GM12878 (cell line): ENCODE results near the gene PLA2G4E. TPM values are rescaled to one million over a fixed set of nuclear protein-coding genes. Genes with fewer than 3 reads are reported as not detected.

Source experiments
- ATAC-seq: fragments of 200-7000 bp; cut with Tn5 transposase; 3 replicates; pipeline ENCODE4 v1.9.1; 2020; ENCODE audit warnings: mild to moderate bottlenecking, moderate library complexity
- BruUV-seq: library from RNA; stranded (reverse); fragments of 400-500 nt; replicated peaks from 2 replicates; lab custom pipeline; 2021; lab: Mats Ljungman, UMichigan
- CTCF ChIA-PET: fragments of 300-600 bp; sonication (Branson Sonifier 250); formaldehyde crosslinking; extraction: SDS; loops from one replicate; lab custom pipeline; 2021; ENCODE audit warnings: inconsistent platforms; lab: Yijun Ruan, JAX
- POLR2A ChIA-PET: fragments of 350-600 bp; formaldehyde crosslinking; extraction: SDS; loops from one replicate; lab custom pipeline; 2021; ENCODE audit warnings: inconsistent platforms; lab: Charles Lee
- RAD21 ChIA-PET: fragments of 300-600 bp; sonication (Branson Sonifier 250); formaldehyde crosslinking; loops from one replicate; lab custom pipeline; 2023; ENCODE audit warnings: antibody characterized with exemption; ENCODE audit not compliant: unreplicated experiment; lab: Charles Lee
- SMC1A ChIA-PET: fragments of 300-600 bp; sonication (Branson Sonifier 250); formaldehyde crosslinking; loops from one replicate; lab custom pipeline; 2023; ENCODE audit not compliant: unreplicated experiment, uncharacterized antibody; lab: Charles Lee
- DNase-seq: peaks from one replicate; pipeline ENCODE4 v3.0.0-alpha.2; 2011; ENCODE audit warnings: low read depth, low spot score
- FAIRE-seq: peaks from 3 replicates; lab custom pipeline; 2011; peaks lifted over from hg19 to GRCh38; lab: Jason Lieb, UNC
- H2AFZ ChIP-seq: 2 replicates; pipeline ENCODE4 v1.6.0; 2011; ENCODE audit warnings: low read depth, low read length, control low read depth; ENCODE audit not compliant: control insufficient read depth
- H3K27ac ChIP-seq: 2 replicates; pipeline ENCODE4 v1.5.1; 2011; ENCODE audit warnings: control low read depth; ENCODE audit not compliant: control insufficient read depth, insufficient read depth
- H3K27me3 ChIP-seq, 2 experiments: replicated peaks in 1 of 2; 2 replicates each; pipeline versions ENCODE4 v1.6.0 to v1.6.1; 2011; ENCODE audit warnings: low read length in 1 of 2; ENCODE audit not compliant: control insufficient read depth in 2 of 2, insufficient read depth in 2 of 2
- H3K36me3 ChIP-seq, 2 experiments: 2 replicates each; pipeline ENCODE4 v1.5.1; 2011; ENCODE audit warnings: low read length in 1 of 2; ENCODE audit not compliant: control insufficient read depth in 2 of 2, insufficient read depth in 2 of 2
- H3K4me1 ChIP-seq: 2 replicates; pipeline ENCODE4 v1.6.1; 2011; ENCODE audit warnings: mild to moderate bottlenecking, low read length, moderate library complexity, mixed read lengths; ENCODE audit not compliant: control insufficient read depth, insufficient read depth
- H3K4me2 ChIP-seq: 2 replicates; pipeline ENCODE4 v1.6.0; 2011; ENCODE audit warnings: control low read depth; ENCODE audit not compliant: control insufficient read depth, insufficient read depth
- H3K4me3 ChIP-seq: fragments of 200-600 bp; sonication (generic); 2 replicates; pipeline ENCODE4 v1.5.1; 2016
- H3K79me2 ChIP-seq: 2 replicates; pipeline ENCODE4 v1.6.0; 2011; ENCODE audit warnings: low read length; ENCODE audit not compliant: control insufficient read depth, insufficient read depth
- H3K9ac ChIP-seq: 2 replicates; pipeline ENCODE4 v1.8.0; 2011; ENCODE audit warnings: low read length, control low read depth, mixed read lengths; ENCODE audit not compliant: control insufficient read depth, insufficient read depth
- H3K9me3 ChIP-seq: replicated peaks from 3 replicates; pipeline ENCODE4 v1.5.1; 2011; ENCODE audit warnings: mild to moderate bottlenecking, low read length; ENCODE audit not compliant: control insufficient read depth, insufficient read depth
- H4K20me1 ChIP-seq: 2 replicates; pipeline ENCODE4 v1.6.0; 2011; ENCODE audit not compliant: control insufficient read depth, insufficient read depth
- CBFB ChIP-seq: IDR thresholded peaks from 2 replicates; pipeline ENCODE4 v1.6.1; 2016; ENCODE audit warnings: antibody characterized with exemption, low read depth
- ETV6 ChIP-seq, 2 experiments: fragments of 450-650 bp in 1 of 2; IDR thresholded peaks in 1 of 2; conservative IDR thresholded peaks in 1 of 2; 2 replicates each; pipeline ENCODE4 v1.6.1; 2014; ENCODE audit warnings: antibody characterized with exemption in 1 of 2, borderline replicate concordance in 1 of 2, low read depth in 1 of 2, mild to moderate bottlenecking in 1 of 2, moderate library complexity in 1 of 2
- NFIC ChIP-seq: IDR thresholded peaks from 2 replicates; pipeline ENCODE4 v1.6.1; 2012; ENCODE audit warnings: low read depth, mild to moderate bottlenecking, inconsistent platforms, low read length, moderate library complexity
- NR2F1 ChIP-seq: fragments of 450-650 bp; conservative IDR thresholded peaks from 2 replicates; pipeline ENCODE4 v1.6.1; 2017; ENCODE audit warnings: mild to moderate bottlenecking
- PKNOX1 ChIP-seq: fragments of 450-650 bp; IDR thresholded peaks from 2 replicates; pipeline ENCODE4 v1.6.1; 2016; ENCODE audit warnings: mild to moderate bottlenecking
- RB1 ChIP-seq: fragments of 450-650 bp; formaldehyde crosslinking; IDR thresholded peaks from 2 replicates; pipeline ENCODE4 v1.6.1; 2017; ENCODE audit warnings: mild to moderate bottlenecking, borderline replicate concordance
- SIN3A ChIP-seq: IDR thresholded peaks from 2 replicates; pipeline ENCODE4 v1.6.1; 2012; ENCODE audit warnings: low read depth, low read length, improper control_type of control experiment
- SMAD1 ChIP-seq: fragments of 450-650 bp; IDR thresholded peaks from 2 replicates; pipeline ENCODE4 v1.6.1; 2018; ENCODE audit warnings: mild to moderate bottlenecking, low read depth; ENCODE audit not compliant: partially characterized antibody
- SP1 ChIP-seq: IDR thresholded peaks from one replicate; pipeline ENCODE4 v1.6.1; 2011; ENCODE audit warnings: low read depth, low read length
- STAT3 ChIP-seq: IDR thresholded peaks from 2 replicates; pipeline ENCODE4 v1.6.1; 2011; ENCODE audit warnings: low read depth, low read length, improper control_type of control experiment
- TARDBP ChIP-seq: IDR thresholded peaks from 2 replicates; pipeline ENCODE4 v1.6.1; 2016; ENCODE audit warnings: borderline replicate concordance
- ZNF207 ChIP-seq: fragments of 450-650 bp; IDR thresholded peaks from 2 replicates; pipeline ENCODE4 v1.6.1; 2014; ENCODE audit warnings: antibody characterized with exemption, mild to moderate bottlenecking, borderline replicate concordance
- ZZZ3 ChIP-seq: IDR thresholded peaks from 2 replicates; pipeline ENCODE4 v1.6.1; 2011; ENCODE audit warnings: low read depth; ENCODE audit not compliant: control insufficient read depth, insufficient read length
- WGBS: methylation state at CpG from one replicate; pipeline ENCODE4 v1.1.6; 2016; ENCODE audit warnings: low lambda C conversion rate; ENCODE audit not compliant: insufficient replicate concordance, insufficient coverage; ENCODE audit errors: missing lambda C conversion rate; 5-methylcytosine and 5-hydroxymethylcytosine counted together
- in situ Hi-C: fragments of 300-500 bp; cut with MboI; formaldehyde crosslinking; loops from 9 replicates; pipeline ENCODE4 v1.14.3; 2018; ENCODE audit warnings: mixed read lengths
- intact Hi-C: fragments of 100-400 bp; cut with micrococcal nuclease; formaldehyde crosslinking; loops from one replicate; pipeline ENCODE4 v1.14.2; 2022; ENCODE audit not compliant: unreplicated experiment
- polyA plus RNA-seq, 11 experiments: library from polyadenylated mRNA; depleted of rRNA in 4 of 11; unstranded in 6 of 11; stranded (reverse) in 5 of 11; fragments of >200 nt; fragmentation: Nextera tagmentation in 4 of 11; fragmentation: Illumina TruSeq in 1 of 11; extraction: Ambion mirVana in 4 of 11; extraction: Trizol in 1 of 11; gene quantifications; 1 replicate in 1 of 11; 2 replicates in 10 of 11; pipeline versions ENCODE4 v1.2.1 to v1.2.3, GENCODE V29; 2011 to 2016; ENCODE audit warnings: inconsistent platforms in 2 of 11, missing spikeins in 2 of 11, low read depth in 1 of 11
- total RNA-seq, 4 experiments: library from RNA; depleted of rRNA in 3 of 4; stranded (reverse); fragments of >200 nt in 3 of 4; fragmentation: Illumina TruSeq in 1 of 4; extraction: Trizol in 1 of 4; gene quantifications; 2 replicates each; pipeline versions ENCODE4 v1.2.1 to v1.2.3, GENCODE V29; 2013 to 2021
- TF ChIP-seq, protein P1 (sequence below): fragments of 450-650 bp; IDR thresholded peaks from 2 replicates; pipeline ENCODE4 v1.6.1; 2018; ENCODE audit warnings: borderline replicate concordance, mild to moderate bottlenecking; ENCODE audit not compliant: partially characterized antibody
- TF ChIP-seq, protein P2 (sequence below): fragments of 450-650 bp; IDR thresholded peaks from 2 replicates; pipeline ENCODE4 v1.6.1; 2017; ENCODE audit warnings: mild to moderate bottlenecking, low read depth, inconsistent platforms; ENCODE audit not compliant: poor library complexity, severe bottlenecking

PLA2G4E gene
- total and polyA plus RNA-seq, 10 of the 15 experiments (the other 5 are each of a cell fraction or from before 2014, with no cell fraction given): 0.05 to 0.32 (median 0.06) TPM; not detected in 5

GRCh38 chr15:41958002-41958420 is 62.8 kb downstream of the PLA2G4E start (continued):
- TF ChIP-seq, protein P1, sequence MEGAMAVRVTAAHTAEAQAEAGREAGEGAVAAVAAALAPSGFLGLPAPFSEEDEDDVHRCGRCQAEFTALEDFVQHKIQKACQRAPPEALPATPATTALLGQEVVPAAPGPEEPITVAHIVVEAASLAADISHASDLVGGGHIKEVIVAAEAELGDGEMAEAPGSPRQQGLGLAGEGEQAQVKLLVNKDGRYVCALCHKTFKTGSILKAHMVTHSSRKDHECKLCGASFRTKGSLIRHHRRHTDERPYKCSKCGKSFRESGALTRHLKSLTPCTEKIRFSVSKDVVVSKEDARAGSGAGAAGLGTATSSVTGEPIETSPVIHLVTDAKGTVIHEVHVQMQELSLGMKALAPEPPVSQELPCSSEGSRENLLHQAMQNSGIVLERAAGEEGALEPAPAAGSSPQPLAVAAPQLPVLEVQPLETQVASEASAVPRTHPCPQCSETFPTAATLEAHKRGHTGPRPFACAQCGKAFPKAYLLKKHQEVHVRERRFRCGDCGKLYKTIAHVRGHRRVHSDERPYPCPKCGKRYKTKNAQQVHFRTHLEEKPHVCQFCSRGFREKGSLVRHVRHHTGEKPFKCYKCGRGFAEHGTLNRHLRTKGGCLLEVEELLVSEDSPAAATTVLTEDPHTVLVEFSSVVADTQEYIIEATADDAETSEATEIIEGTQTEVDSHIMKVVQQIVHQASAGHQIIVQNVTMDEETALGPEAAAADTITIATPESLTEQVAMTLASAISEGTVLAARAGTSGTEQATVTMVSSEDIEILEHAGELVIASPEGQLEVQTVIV: no peak
- no peak for TF ChIP-seq SMAD1
- no peak for TF ChIP-seq SIN3A
- TF ChIP-seq CBFB: no peak

DNA sequence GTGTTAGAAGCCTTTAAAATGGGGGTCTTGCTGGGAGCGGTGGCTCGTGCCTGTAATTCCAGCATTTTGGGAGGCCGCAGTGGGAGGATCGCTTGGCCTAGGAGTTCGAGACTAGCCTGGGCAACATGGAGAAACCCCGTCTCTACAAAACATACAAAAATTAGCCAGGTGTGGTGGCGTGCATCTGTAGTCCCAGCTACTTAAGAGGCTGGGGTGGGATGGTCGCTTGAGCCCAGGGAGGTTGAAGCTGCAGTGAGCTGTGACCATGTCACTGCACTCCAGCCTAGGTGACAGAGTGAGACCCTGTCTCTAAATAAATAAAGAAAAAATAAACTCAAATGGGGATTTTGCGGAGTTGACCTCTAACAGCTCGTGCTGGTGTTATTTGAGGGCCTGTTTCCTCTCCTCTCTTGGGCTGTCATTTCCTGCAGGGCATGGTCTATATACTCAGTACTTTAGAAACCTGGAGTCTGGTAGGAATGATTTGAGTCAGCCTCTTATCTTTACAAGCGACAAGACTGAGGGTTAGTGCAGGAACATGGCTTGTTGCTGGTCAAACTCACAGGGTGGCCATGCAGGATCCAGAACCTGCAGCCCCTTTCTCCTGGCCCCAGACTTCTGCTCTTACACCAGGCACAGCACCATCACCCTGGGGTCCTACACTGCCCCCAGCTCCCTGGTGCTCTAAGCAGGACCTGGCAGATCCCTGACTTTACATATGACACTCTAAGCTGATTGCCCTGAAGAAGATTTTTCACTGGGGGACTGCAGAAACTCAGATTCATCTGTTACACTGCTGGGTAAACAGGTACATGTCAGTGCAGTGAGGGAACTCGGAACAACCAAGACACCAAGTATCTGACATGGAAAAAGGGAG is 63.6 kb downstream of the PLA2G4E start:
- Histone ChIP-seq H3K36me3 (peaks cover 15 to 16% of the 10 kb centered on the region in 2 experiments; a peak in 3 of 4 replicates), H2AFZ (no peak overlapping the region), H3K27ac (peak overlapping the region; percentile 75), H3K4me2 (peak overlapping the region; percentile 64), H3K4me1 (peaks cover 24% of the 10 kb centered on the region), H3K4me3 (peak overlapping the region; percentile 20; the same call in 1 of the 2 replicates), H3K27me3 (no peaks in the 10 kb centered on the region), H3K9ac (peak overlapping the region; percentile 24; the same call in 1 of the 2 replicates), H3K79me2 (peaks cover 71% of the 10 kb centered on the region), H4K20me1 (no peaks in the 10 kb centered on the region), H3K9me3 (no peaks in the 10 kb centered on the region)
- intact Hi-C loops (loop anchor here (2.0 kb wide), 1 partner anchor 22 kb away; no protein-coding TSS in a partner anchor), in situ Hi-C loops (no loop called here)
- DNase-seq (peak; percentile 64), FAIRE-seq (peak; percentile 54), ATAC-seq (peak; percentile 93)
- 26% methylated on average over 12 of the region's 12 CpGs for WGBS
- SMC1A ChIA-PET: interaction anchor here (0.7 to 6.4 kb wide), 10 partner anchors 11 to 184 kb away, joined by 3 to 59 read pairs (median 3); partner anchors contain the start of gene EHD4
- RAD21 ChIA-PET: interaction anchor here (0.7 to 1.6 kb wide), 7 partner anchors 11 to 28 kb away, joined by 3 to 10 read pairs (median 4); partner anchors contain the start of gene EHD4
- CTCF ChIA-PET: interaction anchor here (1.8 to 3.4 kb wide), 4 partner anchors 10 to 53 kb away, joined by 6 to 13 read pairs (median 10); partner anchors contain the start of gene EHD4
- POLR2A ChIA-PET: interaction anchor here (0.6 to 6.4 kb wide), 2 partner anchors 12 to 29 kb away, joined by 3 to 67 read pairs; partner anchors contain the start of gene EHD4
- BruUV-seq: no TSS peak
- TF ChIP-seq TARDBP: no peak
- TF ChIP-seq ETV6 (conservative IDR thresholded peaks at IDR 0.05 in 1 of 2, IDR thresholded peaks at IDR 0.05 in 1 of 2; ENCODE audit: borderline replicate concordance in 1 of 2, low read depth in 1 of 2): peak in 1 of 2 experiments; percentile 83; a peak in 2 of 4 replicates
- peak; percentile 25; the same call in 1 of the 2 replicates for TF ChIP-seq PKNOX1
- no peak for TF ChIP-seq RB1
- TF ChIP-seq ZZZ3: no peak
- TF ChIP-seq STAT3: no peak
- peak; percentile 57; the same call in 1 of the 2 replicates for TF ChIP-seq NFIC
- no peak for TF ChIP-seq ZNF207
- TF ChIP-seq NR2F1: no peak; the same call in 1 of the 2 replicates
- TF ChIP-seq, protein P2, sequence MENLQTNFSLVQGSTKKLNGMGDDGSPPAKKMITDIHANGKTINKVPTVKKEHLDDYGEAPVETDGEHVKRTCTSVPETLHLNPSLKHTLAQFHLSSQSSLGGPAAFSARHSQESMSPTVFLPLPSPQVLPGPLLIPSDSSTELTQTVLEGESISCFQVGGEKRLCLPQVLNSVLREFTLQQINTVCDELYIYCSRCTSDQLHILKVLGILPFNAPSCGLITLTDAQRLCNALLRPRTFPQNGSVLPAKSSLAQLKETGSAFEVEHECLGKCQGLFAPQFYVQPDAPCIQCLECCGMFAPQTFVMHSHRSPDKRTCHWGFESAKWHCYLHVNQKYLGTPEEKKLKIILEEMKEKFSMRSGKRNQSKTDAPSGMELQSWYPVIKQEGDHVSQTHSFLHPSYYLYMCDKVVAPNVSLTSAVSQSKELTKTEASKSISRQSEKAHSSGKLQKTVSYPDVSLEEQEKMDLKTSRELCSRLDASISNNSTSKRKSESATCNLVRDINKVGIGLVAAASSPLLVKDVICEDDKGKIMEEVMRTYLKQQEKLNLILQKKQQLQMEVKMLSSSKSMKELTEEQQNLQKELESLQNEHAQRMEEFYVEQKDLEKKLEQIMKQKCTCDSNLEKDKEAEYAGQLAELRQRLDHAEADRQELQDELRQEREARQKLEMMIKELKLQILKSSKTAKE: peak; percentile 40
- TF ChIP-seq SP1: no peak
